ENCODE data around the gene IFITM5.
"Not testable (repeated sequence)": the region's sequence is repeated elsewhere in the genome, so short reads cannot be mapped to it uniquely, and the experiment has no call there.

The IFITM5 gene

DNA sequence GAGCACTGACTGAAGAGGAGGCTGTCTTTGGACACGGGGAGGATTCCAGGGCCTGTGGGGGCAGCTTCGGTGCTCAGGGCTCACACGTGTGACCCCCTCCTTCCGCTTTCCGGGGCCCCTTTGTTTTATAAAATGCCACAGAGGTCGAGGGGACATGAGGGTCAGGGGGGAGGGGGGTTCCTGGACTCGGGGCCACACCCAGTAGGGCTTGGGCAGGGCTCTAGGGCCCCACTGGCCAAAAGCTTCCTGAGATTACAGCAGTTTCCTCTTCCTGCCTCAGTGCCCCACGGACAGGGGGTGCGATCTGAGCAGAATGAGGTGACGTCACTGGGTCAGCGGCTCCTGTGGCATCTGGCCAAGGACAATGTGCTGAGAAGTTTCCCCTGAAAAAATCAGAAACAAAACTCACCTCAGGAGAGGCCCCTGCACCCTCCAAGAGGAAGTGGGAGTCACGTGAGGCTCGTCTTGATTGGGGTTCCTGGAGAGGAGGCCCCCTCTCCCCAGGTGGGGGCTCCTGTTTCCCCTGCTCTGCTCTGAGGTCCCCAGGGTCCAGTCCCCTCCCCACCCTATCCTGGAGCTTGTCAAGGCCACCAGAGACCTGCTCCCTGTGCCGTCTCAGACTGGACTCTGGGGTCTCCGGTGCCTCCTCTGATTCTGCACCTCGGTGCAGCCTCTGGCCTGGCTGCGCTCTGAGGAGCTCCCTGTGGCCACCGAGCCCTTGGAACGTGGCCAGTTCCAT is 27.7 kb upstream of the IFITM5 start:
- TF ChIP-seq, protein P1, sequence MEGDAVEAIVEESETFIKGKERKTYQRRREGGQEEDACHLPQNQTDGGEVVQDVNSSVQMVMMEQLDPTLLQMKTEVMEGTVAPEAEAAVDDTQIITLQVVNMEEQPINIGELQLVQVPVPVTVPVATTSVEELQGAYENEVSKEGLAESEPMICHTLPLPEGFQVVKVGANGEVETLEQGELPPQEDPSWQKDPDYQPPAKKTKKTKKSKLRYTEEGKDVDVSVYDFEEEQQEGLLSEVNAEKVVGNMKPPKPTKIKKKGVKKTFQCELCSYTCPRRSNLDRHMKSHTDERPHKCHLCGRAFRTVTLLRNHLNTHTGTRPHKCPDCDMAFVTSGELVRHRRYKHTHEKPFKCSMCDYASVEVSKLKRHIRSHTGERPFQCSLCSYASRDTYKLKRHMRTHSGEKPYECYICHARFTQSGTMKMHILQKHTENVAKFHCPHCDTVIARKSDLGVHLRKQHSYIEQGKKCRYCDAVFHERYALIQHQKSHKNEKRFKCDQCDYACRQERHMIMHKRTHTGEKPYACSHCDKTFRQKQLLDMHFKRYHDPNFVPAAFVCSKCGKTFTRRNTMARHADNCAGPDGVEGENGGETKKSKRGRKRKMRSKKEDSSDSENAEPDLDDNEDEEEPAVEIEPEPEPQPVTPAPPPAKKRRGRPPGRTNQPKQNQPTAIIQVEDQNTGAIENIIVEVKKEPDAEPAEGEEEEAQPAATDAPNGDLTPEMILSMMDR (IDR thresholded peaks at IDR 0.05; ENCODE audit: low read depth, low read length), result no peak
- DNase-seq (ENCODE audit: low read depth in 2 of 2), result peak; percentile 85 to 94
- H3K4me3 ChIP-seq (replicated peaks in 1 of 2; ENCODE audit: low read depth in 2 of 2, low read length in 2 of 2), result no peak overlapping the region

- no peak overlapping the region for H3K4me3 ChIP-seq (replicated peaks in 1 of 2; ENCODE audit: low read depth in 2 of 2, low read length in 2 of 2)
- DNase-seq (ENCODE audit: low read depth in 2 of 2), result no peak
- TF ChIP-seq, protein P1 (IDR thresholded peaks at IDR 0.05; ENCODE audit: low read depth, low read length), result no peak
Observed at GRCh38 chr11:326592-326841, 27.2 kb upstream of the IFITM5 start.

DNA sequence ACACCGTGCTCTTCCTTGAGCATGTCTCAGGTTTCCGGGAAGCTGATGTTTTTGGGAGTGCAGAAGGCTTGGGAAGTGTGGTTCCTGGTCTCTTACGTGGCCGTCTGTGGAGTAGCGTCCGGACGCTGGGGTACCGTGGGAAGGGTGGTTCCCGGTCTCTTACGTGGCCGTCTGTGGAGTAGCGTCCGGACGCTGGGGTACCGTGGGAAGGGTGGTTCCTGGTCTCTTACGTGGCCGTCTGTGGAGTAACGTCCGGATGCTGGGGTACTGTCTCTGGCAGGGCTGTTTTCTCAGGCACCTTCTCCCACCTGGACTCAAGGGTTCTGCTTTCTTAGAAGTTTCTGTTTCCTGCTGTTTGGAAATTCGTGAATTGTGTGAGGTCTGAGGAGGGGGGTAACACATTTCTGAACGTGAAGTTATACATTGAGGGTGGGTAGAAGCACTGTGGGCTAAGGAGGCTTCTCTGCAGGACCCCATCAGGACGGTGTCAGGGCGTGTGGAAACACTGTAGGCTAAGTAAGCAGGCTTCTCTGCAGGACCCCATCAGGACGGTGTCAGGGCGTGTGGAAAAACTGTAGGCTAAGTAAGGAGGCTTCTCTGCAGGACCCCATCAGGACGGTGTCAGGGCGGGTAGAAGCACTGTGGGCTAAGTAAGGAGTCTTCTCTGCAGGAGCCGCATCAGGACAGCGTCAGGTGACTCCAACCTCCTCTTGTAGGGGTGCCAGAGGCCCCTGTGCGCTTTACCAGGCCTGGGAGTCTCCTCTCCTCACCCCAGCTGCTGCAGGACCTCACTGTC is 26.7 kb upstream of the IFITM5 start:
- H3K4me3 ChIP-seq (replicated peaks in 1 of 2; ENCODE audit: low read depth in 2 of 2, low read length in 2 of 2), result no peak overlapping the region
- TF ChIP-seq, protein P1 (IDR thresholded peaks at IDR 0.05; ENCODE audit: low read depth, low read length), result no peak
- DNase-seq (ENCODE audit: low read depth in 2 of 2), result no peak

GRCh38 chr11:324593-325517 is 25.5 kb upstream of the IFITM5 start:
- peak; percentile 28 to 31 for DNase-seq (ENCODE audit: low read depth in 2 of 2)
- H3K4me3 ChIP-seq (replicated peaks in 1 of 2; ENCODE audit: low read depth in 2 of 2, low read length in 2 of 2), result not testable (repeated sequence)

DNA sequence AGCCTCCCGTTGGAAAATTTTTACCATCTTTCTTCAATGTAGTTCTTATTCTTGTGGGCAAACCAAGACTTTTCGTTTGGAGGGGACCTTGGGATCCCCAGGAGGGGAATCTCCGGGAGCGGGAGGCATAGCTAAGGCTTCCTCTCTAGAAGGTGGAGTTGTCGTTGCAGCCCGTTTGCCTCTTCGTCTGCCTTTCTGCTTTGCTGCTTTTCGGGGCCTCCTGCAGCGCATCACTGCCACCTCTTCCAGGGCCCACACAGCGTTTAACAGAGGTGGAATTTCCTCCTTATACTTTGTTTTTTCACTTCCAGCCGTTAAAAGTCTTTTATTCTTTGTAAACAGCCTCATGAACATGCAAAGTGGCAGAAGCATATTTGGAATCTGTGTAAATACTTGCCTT is 24.8 kb upstream of the IFITM5 start:
- no peak for DNase-seq (ENCODE audit: low read depth in 2 of 2)
- TF ChIP-seq, protein P1 (IDR thresholded peaks at IDR 0.05; ENCODE audit: low read depth, low read length), result no peak
- H3K4me3 ChIP-seq (replicated peaks in 1 of 2; ENCODE audit: low read depth in 2 of 2, low read length in 2 of 2), result no peak overlapping the region

GRCh38 chr11:319888-320273 is 20.6 kb upstream of the IFITM5 start:
- peak in 1 of 2 donors; percentile 42 for DNase-seq (ENCODE audit: low read depth in 2 of 2)
- peak overlapping the region; percentile 74 to 83 for H3K4me3 ChIP-seq (replicated peaks in 1 of 2; ENCODE audit: low read depth in 2 of 2, low read length in 2 of 2)

DNA sequence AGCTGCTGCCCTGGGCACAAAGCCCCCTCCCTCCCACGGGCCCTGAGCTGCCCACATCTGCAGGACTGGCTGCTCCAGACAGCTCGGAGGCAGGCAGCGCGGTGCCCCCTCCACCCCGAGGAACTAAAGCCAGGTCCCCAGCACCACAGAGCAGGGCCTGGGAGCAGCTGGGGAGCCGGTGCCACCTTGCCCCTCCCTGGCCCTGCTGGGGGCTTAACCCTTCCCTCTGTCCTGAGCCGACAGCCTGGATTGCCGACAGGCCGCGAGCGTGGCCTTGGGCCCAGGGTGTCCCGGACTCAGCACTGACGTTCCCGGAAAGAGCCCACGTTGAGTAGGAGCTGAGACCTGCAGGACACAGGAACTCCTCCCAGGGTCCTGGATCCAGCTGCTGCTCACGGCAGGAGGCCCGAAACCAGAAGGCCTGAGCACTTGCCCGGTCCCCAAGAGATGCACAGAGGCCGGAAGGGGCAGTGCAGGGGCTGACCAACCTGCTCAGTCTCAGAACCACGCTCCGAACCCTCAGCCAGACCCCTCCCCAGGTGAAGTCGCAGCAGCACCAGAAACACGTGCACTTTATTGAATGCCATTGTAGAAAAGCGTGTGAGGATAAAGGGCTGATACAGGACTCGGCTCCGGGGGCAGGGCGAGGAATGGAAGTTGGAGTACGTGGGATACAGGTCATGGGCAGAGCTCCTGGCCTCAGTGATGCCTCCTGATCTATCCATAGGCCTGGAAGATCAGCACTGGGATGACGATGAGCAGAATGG is 20.0 kb upstream of the IFITM5 start:
- peak overlapping the region; percentile 74 to 83 for H3K4me3 ChIP-seq (replicated peaks in 1 of 2; ENCODE audit: low read depth in 2 of 2, low read length in 2 of 2)
- peak; percentile 20 to 39 for DNase-seq (ENCODE audit: low read depth in 2 of 2)

DNA sequence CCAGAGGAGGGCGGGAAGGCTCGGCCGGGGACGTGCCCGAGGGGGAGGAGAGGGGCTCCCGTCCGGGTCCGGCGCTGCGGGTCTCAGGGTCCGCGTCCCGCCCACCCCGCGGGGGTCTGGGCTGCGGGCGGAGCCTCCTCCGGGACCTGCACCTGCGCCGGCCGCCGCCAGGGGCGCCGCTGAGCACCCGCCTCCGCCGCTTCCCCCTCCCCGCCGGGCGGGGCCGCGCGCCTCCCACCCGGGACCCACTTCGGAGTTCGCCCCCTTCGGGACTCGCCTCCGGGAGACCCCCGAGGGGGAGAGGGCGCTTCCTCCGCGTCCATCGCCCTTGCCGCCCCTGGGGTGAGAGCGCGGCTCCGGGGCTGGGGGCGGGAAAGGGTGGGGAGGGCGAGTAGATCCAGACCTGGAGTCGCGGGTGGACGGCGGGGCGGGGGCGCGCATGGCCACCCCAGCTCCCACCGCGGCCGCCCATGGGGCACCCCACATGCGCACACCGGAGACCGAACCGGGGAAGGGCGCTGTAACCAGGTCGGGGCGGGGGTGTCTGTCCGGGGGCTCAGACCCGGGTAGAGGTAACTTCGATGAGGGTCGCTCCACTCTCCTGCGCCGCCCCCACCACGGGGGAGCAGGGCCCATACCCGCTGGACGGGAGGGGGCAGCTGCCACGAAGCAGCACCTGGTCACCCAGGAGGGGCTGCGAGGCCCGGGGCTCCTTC is 19.2 kb upstream of the IFITM5 start:
- peak overlapping the region; percentile 53 to 83 for H3K4me3 ChIP-seq (replicated peaks in 1 of 2; ENCODE audit: low read depth in 2 of 2, low read length in 2 of 2)
- not testable (repeated sequence) for DNase-seq (ENCODE audit: low read depth in 2 of 2)

DNA sequence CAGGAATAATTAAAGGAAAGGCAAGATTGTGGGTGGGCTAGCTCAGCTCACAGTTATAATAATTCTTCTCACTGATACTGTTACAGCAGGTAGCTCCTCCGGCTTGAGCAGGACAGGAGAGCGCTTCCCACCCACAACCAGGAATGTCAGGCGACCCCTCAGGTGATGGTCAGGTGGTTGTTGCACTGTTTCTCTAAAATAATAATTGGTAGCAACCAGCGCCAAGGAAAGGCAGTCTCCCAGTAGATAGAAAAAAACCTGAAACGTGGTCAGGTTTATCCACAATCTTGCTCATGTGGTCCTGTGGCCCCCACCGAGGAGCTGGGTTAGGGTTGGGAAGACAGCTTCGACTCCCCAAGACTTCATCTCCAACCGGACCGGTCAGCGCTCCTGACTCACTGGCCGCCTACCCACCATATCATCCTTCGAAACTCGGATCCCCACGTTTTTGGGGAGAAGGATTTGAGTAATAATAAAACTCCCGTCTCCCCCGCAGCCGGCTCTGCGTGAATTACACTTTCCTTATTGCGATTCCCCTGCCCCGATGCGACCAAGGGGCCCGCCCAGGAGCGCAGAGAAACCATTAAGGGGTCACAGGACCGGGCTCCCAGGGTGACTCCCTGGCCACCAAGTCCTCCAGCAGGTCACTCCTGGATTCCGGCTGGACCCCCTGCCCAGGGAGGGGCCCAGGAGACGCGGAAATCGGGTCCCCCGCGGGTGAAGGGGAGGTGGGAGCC is 18.5 kb upstream of the IFITM5 start:
- H3K4me3 ChIP-seq (replicated peaks in 1 of 2; ENCODE audit: low read depth in 2 of 2, low read length in 2 of 2); DNase-seq (ENCODE audit: low read depth in 2 of 2): not testable (repeated sequence)

Data from cardiac fibroblast (primary cell).